Measurements from ENCODE around the gene PRAMEF17. TPM values are rescaled to one million over a fixed set of nuclear protein-coding genes. Genes with fewer than 3 reads are reported as not detected.
"Not testable (repeated sequence)": the region's sequence is repeated elsewhere in the genome, so short reads cannot be mapped to it uniquely, and the experiment has no call there.

The PRAMEF17 gene
- total and polyA plus RNA-seq, 2 of the 8 experiments (the other 6 are each of a cell fraction or from before 2014, with no cell fraction given) = not detected

GRCh38 chr1:13393004-13393403 lies 3.6 kb downstream of the PRAMEF17 start:
- H2BK5ac ChIP-seq (ENCODE audit: low read depth, low read length); POLR2A ChIA-PET (ENCODE audit: partially characterized antibody); H3K36me3 ChIP-seq (ENCODE audit: control insufficient read depth in 2 of 4, insufficient read depth in 4 of 4, low read length in 3 of 4); H2BK12ac ChIP-seq (ENCODE audit: low read depth, low read length); H3K18ac ChIP-seq (ENCODE audit: extremely low read depth, low read length); H3K23me2 ChIP-seq (ENCODE audit: low read depth, low read length); H3K56ac ChIP-seq (replicated peaks; ENCODE audit: insufficient read length, low read depth, low read length); H4K8ac ChIP-seq (ENCODE audit: extremely low read depth, insufficient read depth, low read length); H3K79me1 ChIP-seq (ENCODE audit: low read depth, low read length); H3K79me2 ChIP-seq (ENCODE audit: control insufficient read depth in 1 of 2, insufficient read depth in 2 of 2, low read length in 2 of 2); H3K4me1 ChIP-seq (replicated peaks in 1 of 4; ENCODE audit: control insufficient read depth in 3 of 4, insufficient read depth in 4 of 4, low read length in 3 of 4); H3K14ac ChIP-seq (ENCODE audit: insufficient read length); H3K4ac ChIP-seq (replicated peaks; ENCODE audit: insufficient read length, low read depth, low read length); H2AK5ac ChIP-seq (ENCODE audit: low read depth, low read length); H3K27me3 ChIP-seq (replicated peaks in 1 of 4; ENCODE audit: control insufficient read depth in 3 of 4, extremely low read depth in 1 of 4, insufficient read depth in 3 of 4, low read length in 3 of 4); H4K5ac ChIP-seq (ENCODE audit: insufficient read length, low read depth, low read length); DNase-seq (ENCODE audit: low read depth in 1 of 2, low spot score in 2 of 2); H3K23ac ChIP-seq (ENCODE audit: insufficient read length); H4K91ac ChIP-seq (replicated peaks; ENCODE audit: insufficient read length, low read length); H2BK20ac ChIP-seq (ENCODE audit: low read length); H3K9ac ChIP-seq (replicated peaks in 1 of 4; ENCODE audit: extremely low read depth in 1 of 4, low read depth in 3 of 4, low read length in 3 of 4); H3K4me3 ChIP-seq (ENCODE audit: extremely low read depth in 1 of 4, insufficient read depth in 2 of 4, low read depth in 3 of 4, low read length in 4 of 4); H3K27ac ChIP-seq (ENCODE audit: low read depth, low read length); H3K4me2 ChIP-seq (ENCODE audit: insufficient read depth in 1 of 2, low read depth in 2 of 2, low read length in 2 of 2); H2BK120ac ChIP-seq (replicated peaks; ENCODE audit: low read depth, low read length); H2AFZ ChIP-seq (ENCODE audit: low read length); CTCF ChIA-PET (ENCODE audit: partially characterized antibody); H4K20me1 ChIP-seq (replicated peaks in 1 of 2; ENCODE audit: control insufficient read depth in 1 of 2, insufficient read depth in 2 of 2, low read length in 2 of 2); H2BK15ac ChIP-seq (ENCODE audit: low read length); FAIRE-seq: not testable (repeated sequence)
- 76% methylated on average over 6 of the region's 7 CpGs; no CpG with 5 or more reads in 1 of the 2 experiments for WGBS, 2 experiments (ENCODE audit: extremely low coverage in 1 of 2, insufficient coverage in 1 of 2, insufficient read length in 1 of 2, insufficient replicate concordance in 2 of 2, low coverage in 1 of 2, low lambda C conversion rate in 2 of 2, missing lambda C conversion rate in 1 of 2)
- peaks cover 29 to 76% of the 10 kb centered on the region in 2 experiments; a peak in 3 of 4 replicates for H3K9me3 ChIP-seq (ENCODE audit: insufficient read depth in 2 of 2, low read depth in 1 of 2, low read length in 1 of 2)

- POLR2A ChIA-PET (ENCODE audit: partially characterized antibody); H4K91ac ChIP-seq (replicated peaks; ENCODE audit: insufficient read length, low read length); H3K18ac ChIP-seq (ENCODE audit: extremely low read depth, low read length); H3K9ac ChIP-seq (replicated peaks in 1 of 4; ENCODE audit: extremely low read depth in 1 of 4, low read depth in 3 of 4, low read length in 3 of 4); H3K23me2 ChIP-seq (ENCODE audit: low read depth, low read length); H3K4me2 ChIP-seq (ENCODE audit: insufficient read depth in 1 of 2, low read depth in 2 of 2, low read length in 2 of 2); FAIRE-seq; H2BK5ac ChIP-seq (ENCODE audit: low read depth, low read length); H3K23ac ChIP-seq (ENCODE audit: insufficient read length); H3K4me3 ChIP-seq (ENCODE audit: extremely low read depth in 1 of 4, insufficient read depth in 2 of 4, low read depth in 3 of 4, low read length in 4 of 4); H2BK15ac ChIP-seq (ENCODE audit: low read length); H3K79me1 ChIP-seq (ENCODE audit: low read depth, low read length); H3K14ac ChIP-seq (ENCODE audit: insufficient read length); H3K27ac ChIP-seq (ENCODE audit: low read depth, low read length); H2BK120ac ChIP-seq (replicated peaks; ENCODE audit: low read depth, low read length); H2BK20ac ChIP-seq (ENCODE audit: low read length); H4K20me1 ChIP-seq (replicated peaks in 1 of 2; ENCODE audit: control insufficient read depth in 1 of 2, insufficient read depth in 2 of 2, low read length in 2 of 2); H3K36me3 ChIP-seq (ENCODE audit: control insufficient read depth in 2 of 4, insufficient read depth in 4 of 4, low read length in 3 of 4); H3K4ac ChIP-seq (replicated peaks; ENCODE audit: insufficient read length, low read depth, low read length); H3K4me1 ChIP-seq (replicated peaks in 1 of 4; ENCODE audit: control insufficient read depth in 3 of 4, insufficient read depth in 4 of 4, low read length in 3 of 4); H4K8ac ChIP-seq (ENCODE audit: extremely low read depth, insufficient read depth, low read length); H2BK12ac ChIP-seq (ENCODE audit: low read depth, low read length); H3K79me2 ChIP-seq (ENCODE audit: control insufficient read depth in 1 of 2, insufficient read depth in 2 of 2, low read length in 2 of 2); H3K27me3 ChIP-seq (replicated peaks in 1 of 4; ENCODE audit: control insufficient read depth in 3 of 4, extremely low read depth in 1 of 4, insufficient read depth in 3 of 4, low read length in 3 of 4); CTCF ChIA-PET (ENCODE audit: partially characterized antibody); H4K5ac ChIP-seq (ENCODE audit: insufficient read length, low read depth, low read length); H3K56ac ChIP-seq (replicated peaks; ENCODE audit: insufficient read length, low read depth, low read length); H2AK5ac ChIP-seq (ENCODE audit: low read depth, low read length); H2AFZ ChIP-seq (ENCODE audit: low read length); DNase-seq (ENCODE audit: low read depth in 1 of 2, low spot score in 2 of 2): not testable (repeated sequence)
- WGBS, 2 experiments (ENCODE audit: extremely low coverage in 1 of 2, insufficient coverage in 1 of 2, insufficient read length in 1 of 2, insufficient replicate concordance in 2 of 2, low coverage in 1 of 2, low lambda C conversion rate in 2 of 2, missing lambda C conversion rate in 1 of 2) = 71% methylated on average over 5 of the region's 32 CpGs; no CpG with 5 or more reads in 1 of the 2 experiments
- peaks cover 35 to 81% of the 10 kb centered on the region in 2 experiments; a peak in 3 of 4 replicates for H3K9me3 ChIP-seq (ENCODE audit: insufficient read depth in 2 of 2, low read depth in 1 of 2, low read length in 1 of 2)
Observed at GRCh38 chr1:13394761-13395160, 5.3 kb downstream of the PRAMEF17 start.
